Activated CD4-positive, CD25-positive, alpha-beta regulatory T cell treated with anti-CD3 and anti-CD28 coated beads, Interleukin-2, amount 50 U/mL, for 72 hours (primary cell): Measurements from ENCODE around the gene TLR10.

Experiments used
- DNase-seq: peaks from one replicate; pipeline ENCODE4 v3.0.0; 2021

TLR10 gene

GRCh38 chr4:38765382-38765781 lies 17.4 kb downstream of the TLR10 start:
- no peak for DNase-seq

GRCh38 chr4:38764277-38764676 lies 18.5 kb downstream of the TLR10 start:
- no peak for DNase-seq

DNA sequence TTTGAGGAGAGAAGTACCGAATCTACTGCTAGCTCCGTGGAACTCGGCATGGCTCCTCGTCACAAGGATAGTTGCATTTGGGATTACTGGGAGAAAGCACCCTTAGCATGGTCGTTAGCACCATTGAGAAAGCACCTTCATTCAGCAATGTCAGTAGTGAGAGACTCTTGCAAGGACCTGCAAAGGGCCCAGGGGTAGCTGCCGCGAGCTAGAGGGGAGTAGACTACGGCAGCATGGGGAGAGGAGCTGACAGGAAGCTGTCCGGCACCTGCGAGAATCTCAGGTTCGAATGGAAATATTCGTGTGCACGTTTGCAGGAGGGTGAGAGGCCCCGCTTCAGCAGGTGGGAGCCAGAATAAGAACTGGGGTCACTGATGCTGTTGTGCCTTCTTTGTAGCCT lies 20.2 kb downstream of the TLR10 start:
- no peak for DNase-seq

DNA sequence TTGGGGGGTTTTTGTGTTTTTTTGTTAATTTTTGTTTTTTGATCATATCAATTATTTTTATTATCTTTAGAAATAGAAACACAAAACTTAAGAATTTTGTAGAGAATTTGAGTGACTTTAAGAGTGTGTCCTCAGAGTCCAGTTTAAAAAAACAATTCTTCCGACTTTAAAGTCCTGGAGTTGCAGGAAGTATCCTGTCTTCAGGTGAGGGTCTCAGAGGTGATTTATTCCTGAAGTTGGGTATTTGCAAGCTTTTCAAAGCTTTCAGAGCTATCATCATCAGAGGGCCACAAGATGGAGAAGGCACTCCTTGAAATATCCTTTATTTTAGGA lies 23.0 kb downstream of the TLR10 start:
- DNase-seq: no peak

GRCh38 chr4:38759113-38759789 lies 23.5 kb downstream of the TLR10 start:
- DNase-seq: peak; percentile 46

DNA sequence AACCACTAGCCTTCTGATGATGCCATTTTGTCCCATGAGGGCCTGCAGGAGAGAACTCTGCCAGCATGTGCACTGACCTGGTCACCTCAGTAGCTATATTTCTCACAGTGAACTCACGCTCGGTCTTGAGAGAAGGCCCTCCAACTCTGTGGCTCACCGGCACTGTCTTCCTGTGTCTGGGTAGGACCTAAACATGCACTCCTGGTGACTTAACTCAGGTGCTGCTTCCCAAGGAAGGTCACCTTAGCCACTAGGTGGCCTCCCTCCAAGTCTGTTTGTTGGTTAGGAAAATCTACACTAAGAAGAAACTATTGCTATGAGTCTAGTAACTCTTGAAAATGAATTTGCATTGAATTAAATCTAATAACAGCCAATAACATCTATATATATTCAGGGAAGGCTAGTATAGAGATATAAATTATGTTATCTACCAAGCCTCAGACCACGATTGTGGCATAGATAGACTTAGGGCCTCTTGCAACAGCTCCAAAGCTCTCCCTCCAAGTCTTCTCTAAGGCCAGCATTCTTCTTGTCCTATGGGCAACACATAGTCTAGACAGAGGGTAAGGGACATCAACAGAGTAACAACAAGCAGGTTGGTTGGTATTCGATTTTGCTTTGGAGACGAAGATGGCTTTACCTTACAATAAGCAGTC lies 24.7 kb downstream of the TLR10 start:
- DNase-seq: no peak

GRCh38 chr4:38752941-38753806 lies 29.6 kb downstream of the TLR10 start:
- no peak for DNase-seq

GRCh38 chr4:38752372-38752940 lies 30.3 kb downstream of the TLR10 start:
- DNase-seq: no peak

- DNase-seq: no peak
Measured at GRCh38 chr4:38751341-38752010, 31.3 kb downstream of the TLR10 start.

- no peak for DNase-seq
Measured at GRCh38 chr4:38749336-38749735, 33.5 kb downstream of the TLR10 start.

DNA sequence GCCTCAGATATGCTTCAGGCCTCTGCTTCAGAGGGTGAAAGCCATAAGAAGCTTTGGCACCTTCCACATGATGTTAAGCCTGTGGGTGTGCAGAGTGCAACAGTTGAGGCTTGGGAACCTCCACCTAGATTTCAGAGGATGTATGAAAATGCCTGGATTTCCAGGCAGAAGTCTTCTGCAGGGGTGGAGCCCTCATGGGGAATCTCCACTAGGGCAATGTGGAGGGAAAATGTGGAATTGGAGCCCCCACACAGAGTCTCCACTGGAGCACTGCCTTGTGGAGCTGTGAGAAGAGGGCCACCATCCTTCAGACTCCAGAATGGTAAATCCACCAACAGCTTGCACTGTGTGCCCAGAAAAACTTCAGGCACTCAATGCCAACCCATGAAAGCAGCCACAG lies 35.2 kb downstream of the TLR10 start:
- no peak for DNase-seq

DNA sequence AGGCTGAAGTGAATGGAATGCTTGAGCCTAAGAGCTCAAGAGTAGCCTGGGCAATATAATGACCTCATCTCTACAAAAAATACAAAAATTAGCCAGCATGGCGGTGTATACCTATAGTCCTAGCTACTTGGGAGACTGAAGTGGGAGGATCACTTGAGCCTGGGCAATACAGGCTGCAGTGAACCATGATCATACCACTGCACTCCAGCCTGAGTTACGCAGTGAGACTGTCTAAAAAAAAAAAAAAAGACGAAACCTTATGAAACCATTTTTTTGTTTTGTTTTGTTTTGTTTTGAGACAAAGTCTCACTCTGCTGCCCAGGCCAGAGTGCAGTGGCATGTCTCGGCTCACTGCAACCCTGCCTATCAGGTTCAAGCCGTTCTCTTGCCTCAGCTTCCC lies 36.9 kb downstream of the TLR10 start:
- no peak for DNase-seq

- DNase-seq: no peak
Measured at GRCh38 chr4:38743866-38744265, 38.9 kb downstream of the TLR10 start.

DNA sequence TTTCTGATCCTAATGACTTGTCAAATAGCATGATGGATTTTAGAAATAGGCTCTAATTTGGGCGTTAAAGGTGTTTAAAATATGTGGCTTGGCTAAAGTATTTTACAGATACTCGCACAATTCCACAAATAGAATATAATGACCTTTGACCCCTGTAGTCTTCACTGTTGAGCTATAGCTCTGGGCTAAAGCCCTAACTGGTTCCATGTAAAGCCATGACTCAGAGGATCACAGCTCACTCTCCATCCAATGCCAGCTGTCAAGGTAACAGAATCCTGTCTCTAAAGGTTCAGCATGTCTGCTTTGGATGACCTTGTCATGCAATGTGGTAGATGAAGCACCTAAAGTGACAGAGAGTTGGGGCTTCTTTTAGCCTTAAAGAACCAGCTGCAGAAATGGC lies 42.5 kb downstream of the TLR10 start:
- no peak for DNase-seq

- DNase-seq: no peak
Measured at GRCh38 chr4:38738940-38739803, 43.6 kb downstream of the TLR10 start.

- no peak for DNase-seq
Measured at GRCh38 chr4:38735870-38736269, 46.9 kb downstream of the TLR10 start.

DNA sequence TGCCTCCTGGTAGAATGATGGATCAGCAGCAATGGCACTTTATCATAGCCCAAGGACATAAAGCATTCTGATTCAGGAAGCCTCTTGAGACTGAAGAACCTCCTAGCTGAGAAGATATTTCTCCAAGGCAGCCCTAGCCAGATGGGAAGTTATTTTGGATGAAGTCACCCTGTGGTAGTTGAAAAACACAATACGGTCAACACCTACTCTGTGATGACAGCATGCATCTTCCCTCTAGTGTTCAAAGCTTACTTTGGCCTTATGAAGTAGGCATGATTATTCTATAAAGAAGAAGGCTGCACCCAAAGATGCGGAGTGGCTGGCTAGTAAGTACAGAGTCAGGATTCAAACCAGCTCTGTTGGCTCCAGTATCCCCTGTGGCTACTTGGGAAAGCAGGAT lies 47.9 kb downstream of the TLR10 start:
- DNase-seq: no peak

- no peak for DNase-seq
Measured at GRCh38 chr4:38734446-38734845, 48.3 kb downstream of the TLR10 start.

DNA sequence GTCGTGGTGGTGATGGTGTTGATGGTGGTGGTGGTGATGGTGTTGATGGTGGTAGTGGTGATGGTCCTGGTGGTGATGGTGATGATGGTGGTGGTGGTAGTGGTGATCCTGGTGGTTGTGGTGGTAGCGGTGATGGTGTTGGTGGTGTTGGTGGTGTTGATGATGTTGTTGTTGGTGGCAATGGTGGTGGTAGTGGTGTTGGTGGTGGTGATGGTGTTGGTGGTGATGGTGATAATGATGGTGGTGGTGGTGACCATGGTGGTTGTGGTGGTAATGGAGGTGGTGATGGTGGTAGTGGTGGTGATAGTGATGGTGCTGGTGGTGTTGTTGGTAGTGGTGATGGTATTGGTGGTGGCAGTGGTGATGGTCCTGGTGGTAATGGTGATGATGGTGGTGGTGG lies 49.1 kb downstream of the TLR10 start:
- no peak for DNase-seq

DNA sequence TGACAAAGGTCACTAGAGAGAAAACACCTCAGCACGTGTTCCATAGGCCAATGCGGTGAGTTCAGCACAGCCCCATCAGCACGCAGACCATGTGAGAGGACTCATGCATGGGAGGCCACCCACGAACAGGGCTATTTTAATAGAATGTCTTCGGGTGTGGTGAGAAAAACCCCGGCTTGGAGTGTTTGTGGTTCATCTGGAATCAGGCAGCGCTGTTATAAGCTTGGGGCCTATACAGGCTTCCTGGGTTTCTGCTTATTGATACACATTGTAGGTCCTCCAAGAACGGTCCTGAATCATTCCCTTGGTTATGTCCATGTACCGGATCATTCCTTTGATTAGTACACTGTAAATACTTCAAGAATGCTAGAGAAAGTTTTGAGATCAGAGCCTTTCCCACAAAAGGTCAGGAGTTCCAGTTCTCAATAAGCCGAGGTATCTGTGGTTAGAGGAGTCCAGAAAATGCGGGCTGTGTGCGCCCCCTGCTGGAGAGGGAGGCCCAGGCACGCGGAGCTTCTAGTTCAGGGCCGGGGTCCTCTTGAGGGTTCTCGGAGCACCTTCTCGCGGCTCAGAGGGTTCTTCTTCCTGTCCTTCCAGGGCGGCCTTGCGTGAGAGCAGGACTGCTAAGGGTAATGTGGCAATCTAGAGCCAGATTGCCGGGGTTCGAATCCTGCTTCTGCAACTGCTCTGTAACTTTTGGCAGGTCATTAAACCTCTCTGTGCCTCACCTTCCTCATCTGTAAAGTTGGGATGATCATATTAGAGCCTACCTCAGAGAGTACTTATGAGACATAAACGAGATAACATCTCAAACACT lies 51.8 kb downstream of the TLR10 start:
- DNase-seq: peak; percentile 87

DNA sequence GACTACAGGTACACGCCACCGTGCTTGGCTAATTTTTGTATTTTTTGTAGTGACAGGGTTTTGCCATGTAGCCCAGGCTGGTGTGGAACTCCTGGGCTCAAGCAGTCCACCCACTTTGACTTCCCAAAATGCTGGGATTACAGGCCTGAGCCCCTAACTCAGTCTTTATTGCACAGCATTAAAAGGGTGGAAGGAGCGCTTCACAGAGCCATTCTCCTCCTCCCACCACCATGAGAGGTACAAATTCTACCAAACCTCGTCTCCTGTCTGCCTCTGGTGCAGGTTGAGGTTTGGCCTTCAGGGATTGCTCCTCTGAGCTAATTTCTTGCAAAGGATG lies 52.3 kb downstream of the TLR10 start:
- DNase-seq: no peak
